IMR-90 (cell line): ENCODE results near the gene PIN1. TPM values are rescaled to one million over a fixed set of nuclear protein-coding genes. Genes with fewer than 3 reads are reported as not detected.

Experiments
- ATAC-seq: fragments of 200-7000 bp; cut with Tn5 transposase; 2 replicates; pipeline ENCODE4 v1.9.1; 2020; ENCODE audit warnings: low read depth, mild to moderate bottlenecking, moderate library complexity
- BruUV-seq: library from RNA; stranded (reverse); fragments of 400-500 nt; replicated peaks from 2 replicates; lab custom pipeline; 2021; lab: Mats Ljungman, UMichigan
- CTCF ChIA-PET: fragments of 300-600 bp; formaldehyde crosslinking; extraction: SDS; loops from one replicate; lab custom pipeline; 2021; ENCODE audit warnings: antibody characterized with exemption; lab: Yijun Ruan, JAX
- POLR2A ChIA-PET: fragments of 300-600 bp; sonication (Branson Sonifier 250); formaldehyde crosslinking; loops from one replicate; lab custom pipeline; 2022; ENCODE audit warnings: antibody characterized with exemption; ENCODE audit not compliant: unreplicated experiment; lab: Charles Lee
- DNase-seq: peaks from one replicate; pipeline ENCODE4 v3.0.0; 2013
- H2AFZ ChIP-seq: replicated peaks from 2 replicates; pipeline ENCODE3; 2013; ENCODE audit warnings: low read length, mild to moderate bottlenecking; ENCODE audit not compliant: poor library complexity
- H2AK5ac ChIP-seq: 2 replicates; pipeline ENCODE4 v1.6.1; 2013; ENCODE audit warnings: low read depth, low read length, inconsistent platforms
- H2AK9ac ChIP-seq: replicated peaks from 2 replicates; pipeline ENCODE3; 2013; ENCODE audit warnings: mild to moderate bottlenecking, low read depth, low read length, moderate library complexity; ENCODE audit not compliant: poor library complexity
- H2BK120ac ChIP-seq: 2 replicates; pipeline ENCODE4 v1.6.1; 2013; ENCODE audit warnings: low read depth, low read length, inconsistent platforms
- H2BK15ac ChIP-seq: 3 replicates; pipeline ENCODE4 v1.6.1; 2013; ENCODE audit warnings: low read depth, low read length, inconsistent platforms
- H2BK20ac ChIP-seq: 2 replicates; pipeline ENCODE4 v1.6.1; 2013; ENCODE audit warnings: low read depth, mild to moderate bottlenecking, inconsistent platforms, low read length, moderate library complexity
- H2BK5ac ChIP-seq: 2 replicates; pipeline ENCODE4 v1.6.1; 2013; ENCODE audit warnings: mild to moderate bottlenecking, low read depth, low read length, inconsistent platforms; ENCODE audit not compliant: poor library complexity, severe bottlenecking
- H3K14ac ChIP-seq: replicated peaks from 2 replicates; pipeline ENCODE4 v1.6.1; 2013; ENCODE audit warnings: low read depth, low read length, inconsistent platforms
- H3K18ac ChIP-seq: 2 replicates; pipeline ENCODE4 v1.6.1; 2013; ENCODE audit warnings: low read depth, low read length, control low read depth
- H3K23ac ChIP-seq: 2 replicates; pipeline ENCODE4 v1.6.1; 2013; ENCODE audit warnings: low read depth, low read length, inconsistent platforms
- H3K27ac ChIP-seq: 2 replicates; pipeline ENCODE4 v1.5.1; 2013; ENCODE audit warnings: mild to moderate bottlenecking, control low read depth, low read length; ENCODE audit not compliant: insufficient read depth
- H3K27me3 ChIP-seq: 2 replicates; pipeline ENCODE4 v1.6.1; 2013; ENCODE audit warnings: low read length; ENCODE audit not compliant: control insufficient read depth, insufficient read depth
- H3K36me3 ChIP-seq: 2 replicates; pipeline ENCODE4 v1.6.1; 2013; ENCODE audit warnings: low read length, mixed read lengths; ENCODE audit not compliant: control insufficient read depth, insufficient read depth
- H3K4ac ChIP-seq: 2 replicates; pipeline ENCODE4 v1.6.1; 2013; ENCODE audit warnings: low read depth, low read length, inconsistent platforms
- H3K4me1 ChIP-seq: 2 replicates; pipeline ENCODE4 v1.6.1; 2013; ENCODE audit warnings: low read length, mixed read lengths; ENCODE audit not compliant: control insufficient read depth, insufficient read depth
- H3K4me2 ChIP-seq: 2 replicates; pipeline ENCODE4 v1.6.1; 2013; ENCODE audit warnings: low read depth, mild to moderate bottlenecking, control low read depth, low read length, moderate library complexity
- H3K4me3 ChIP-seq: 2 replicates; pipeline ENCODE4 v1.5.1; 2013; ENCODE audit warnings: low read depth, mild to moderate bottlenecking, control low read depth, low read length, moderate library complexity; ENCODE audit not compliant: insufficient read depth
- H3K56ac ChIP-seq: 2 replicates; pipeline ENCODE4 v1.6.1; 2013; ENCODE audit warnings: low read length, inconsistent platforms; ENCODE audit not compliant: insufficient read depth; ENCODE audit errors: extremely low read depth
- H3K79me1 ChIP-seq, 2 experiments: 2 replicates each; pipeline ENCODE4 v1.6.1; 2013; ENCODE audit warnings: low read length in 2 of 2, inconsistent platforms in 1 of 2, low read depth in 1 of 2
- H3K9ac ChIP-seq: 2 replicates; pipeline ENCODE4 v1.6.1; 2013; ENCODE audit warnings: low read depth, low read length, control low read depth
- H3K9me1 ChIP-seq: 2 replicates; pipeline ENCODE4 v1.6.1; 2013; ENCODE audit warnings: low read length, inconsistent platforms; ENCODE audit not compliant: insufficient read depth
- H3K9me3 ChIP-seq: 2 replicates; pipeline ENCODE4 v1.6.1; 2013; ENCODE audit warnings: low read length; ENCODE audit not compliant: control insufficient read depth, insufficient read depth
- H4K20me1 ChIP-seq: 2 replicates; pipeline ENCODE4 v1.6.1; 2013; ENCODE audit warnings: low read length, inconsistent platforms; ENCODE audit not compliant: insufficient read depth
- H4K5ac ChIP-seq: 2 replicates; pipeline ENCODE4 v1.6.1; 2013; ENCODE audit warnings: mild to moderate bottlenecking, low read depth, low read length, control low read depth
- H4K8ac ChIP-seq, 2 experiments: 2 replicates each; pipeline ENCODE4 v1.6.1; 2013; ENCODE audit warnings: low read depth in 2 of 2, low read length in 2 of 2, control low read depth in 1 of 2, inconsistent platforms in 1 of 2
- H4K91ac ChIP-seq: 2 replicates; pipeline ENCODE4 v1.6.1; 2013; ENCODE audit warnings: low read depth, low read length, inconsistent platforms; ENCODE audit not compliant: insufficient read depth
- BHLHE40 ChIP-seq: fragments of 150-350 bp; IDR thresholded peaks from 2 replicates; pipeline ENCODE4 v1.6.1; 2016; ENCODE audit warnings: mild to moderate bottlenecking, low read depth, low read length
- CEBPB ChIP-seq: IDR thresholded peaks from 2 replicates; pipeline ENCODE4 v1.6.1; 2012; ENCODE audit warnings: low read depth, low read length, improper control_type of control experiment
- CHD1 ChIP-seq: IDR thresholded peaks from 2 replicates; pipeline ENCODE4 v1.6.1; 2012; ENCODE audit warnings: low read depth, low read length, improper control_type of control experiment
- ELK1 ChIP-seq: fragments of 150-350 bp; IDR thresholded peaks from 2 replicates; pipeline ENCODE4 v1.6.1; 2016; ENCODE audit warnings: low read depth, mild to moderate bottlenecking, low read length, moderate library complexity, borderline replicate concordance
- FOS ChIP-seq: fragments of 150-350 bp; IDR thresholded peaks from 2 replicates; pipeline ENCODE4 v1.6.1; 2016; ENCODE audit warnings: low read depth, low read length
- MAFK ChIP-seq: IDR thresholded peaks from 2 replicates; pipeline ENCODE4 v1.6.1; 2012; ENCODE audit warnings: low read depth, low read length, improper control_type of control experiment
- MAZ ChIP-seq: IDR thresholded peaks from 2 replicates; pipeline ENCODE4 v1.6.1; 2012; ENCODE audit warnings: low read depth, mild to moderate bottlenecking, low read length, improper control_type of control experiment, moderate library complexity, borderline replicate concordance
- MXI1 ChIP-seq: IDR thresholded peaks from 2 replicates; pipeline ENCODE4 v1.6.1; 2012; ENCODE audit warnings: low read depth, mild to moderate bottlenecking, low read length, moderate library complexity, borderline replicate concordance
- NFE2L2 ChIP-seq: fragments of 150-350 bp; IDR thresholded peaks from 2 replicates; pipeline ENCODE4 v1.6.1; 2016; ENCODE audit warnings: low read depth, mild to moderate bottlenecking, low read length
- SMC3 ChIP-seq: fragments of 150-350 bp; IDR thresholded peaks from 2 replicates; pipeline ENCODE4 v1.6.1; 2016; ENCODE audit warnings: low read depth, mild to moderate bottlenecking, antibody characterized with exemption, low read length, moderate library complexity
- WGBS, 2 experiments: methylation state at CpG; one replicate each; pipeline versions ENCODE4 v1.1.5 to v1.1.7; 2013; ENCODE audit warnings: missing lambda C conversion rate in 2 of 2; ENCODE audit not compliant: insufficient read length in 1 of 2; ENCODE audit errors: extremely low coverage in 2 of 2; 5-methylcytosine and 5-hydroxymethylcytosine counted together
- dilution Hi-C: fragments of 300-500 bp; cut with HindIII; formaldehyde crosslinking; loops from one replicate; pipeline ENCODE4 v1.14.3; 2018; ENCODE audit warnings: low sequenced_read_pairs; ENCODE audit not compliant: unreplicated experiment
- in situ Hi-C: fragments of 300-500 bp; cut with MboI; formaldehyde crosslinking; loops from 3 replicates; pipeline ENCODE4 v1.14.3; 2019; ENCODE audit warnings: low sequenced_read_pairs, inconsistent platforms, mixed read lengths
- intact Hi-C: fragments of 100-400 bp; cut with micrococcal nuclease; formaldehyde crosslinking; loops from 2 replicates; pipeline ENCODE4 v1.10.0; 2022
- polyA plus RNA-seq, 3 experiments: library from polyadenylated mRNA; depleted of rRNA; stranded (reverse); fragments of >200 nt; gene quantifications; 2 replicates each; pipeline ENCODE4 v1.2.3, GENCODE V29; 2012; ENCODE audit warnings: low replicate concordance in 1 of 3
- total RNA-seq: library from RNA; depleted of rRNA; stranded (reverse); fragments of >200 nt; gene quantifications from 2 replicates; pipeline ENCODE4 v1.2.3, GENCODE V29; 2012
- TF ChIP-seq, protein P1 (sequence below): fragments of 150-350 bp; IDR thresholded peaks from 2 replicates; pipeline ENCODE4 v1.6.1; 2017; ENCODE audit warnings: mild to moderate bottlenecking, antibody characterized with exemption, low read length, low read depth

The PIN1 gene
- total and polyA plus RNA-seq, 2 of the 4 experiments (the other 2 are of a cell fraction) = 76.0 to 105 TPM

DNA sequence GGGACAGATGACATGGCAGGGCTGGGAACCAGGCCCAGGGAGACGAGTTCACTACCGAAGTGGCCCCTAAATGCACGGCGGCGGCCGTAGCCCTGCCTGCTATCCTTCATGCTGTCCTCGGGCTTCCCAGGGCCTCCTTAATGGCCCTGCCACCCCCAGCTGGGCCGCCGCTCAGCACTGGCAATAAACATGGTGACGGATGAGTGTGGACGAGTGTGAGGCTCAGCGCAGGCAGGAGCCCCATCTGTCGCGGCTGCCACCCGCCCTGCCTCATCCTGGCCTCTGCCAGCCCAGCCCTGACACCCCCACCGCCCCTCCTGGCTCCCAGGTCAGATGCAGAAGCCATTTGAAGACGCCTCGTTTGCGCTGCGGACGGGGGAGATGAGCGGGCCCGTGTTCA is 13.6 kb downstream of the PIN1 start:
- BruUV-seq = no TSS peak
- intact Hi-C loops = no loop called here
- Histone ChIP-seq H2BK120ac (no peak overlapping the region), H3K4ac (no peak overlapping the region), H3K18ac (no peak overlapping the region), H3K9ac (no peak overlapping the region), H3K56ac (no peak overlapping the region), H3K27me3 (no peaks in the 10 kb centered on the region), H2BK20ac (no peak overlapping the region), H4K20me1 (peaks cover 20% of the 10 kb centered on the region), H3K9me3 (no peaks in the 10 kb centered on the region), H3K36me3 (peaks cover 24% of the 10 kb centered on the region), H2BK5ac (no peak overlapping the region), H4K91ac (no peak overlapping the region), H2BK15ac (no peak overlapping the region), H3K4me1 (peaks cover 5% of the 10 kb centered on the region), H2AK5ac (no peak overlapping the region), H3K4me3 (no peak overlapping the region), H3K23ac (no peak overlapping the region), H2AK9ac (no peak overlapping the region), H3K9me1 (peaks cover 9% of the 10 kb centered on the region; the same call in 1 of the 2 replicates), H3K79me1 (peaks cover 17 to 55% of the 10 kb centered on the region in 2 experiments), H3K4me2 (no peak overlapping the region), H4K5ac (no peak overlapping the region), H4K8ac (no peak overlapping the region), H3K14ac (no peak overlapping the region), H3K27ac (no peak overlapping the region), H2AFZ (no peak overlapping the region)
- no peak for ATAC-seq
- in situ Hi-C loops = no loop called here
- 86% methylated on average over 4 of the region's 23 CpGs; no CpG with 5 or more reads in 1 of the 2 experiments for WGBS, 2 experiments
- POLR2A ChIA-PET = interaction anchor here (0.6 kb wide), 1 partner anchor 26 kb away, joined by 7 read pairs; no protein-coding TSS in a partner anchor
- no peak for DNase-seq
- dilution Hi-C loops = no loop called here
- TF ChIP-seq, protein P1, sequence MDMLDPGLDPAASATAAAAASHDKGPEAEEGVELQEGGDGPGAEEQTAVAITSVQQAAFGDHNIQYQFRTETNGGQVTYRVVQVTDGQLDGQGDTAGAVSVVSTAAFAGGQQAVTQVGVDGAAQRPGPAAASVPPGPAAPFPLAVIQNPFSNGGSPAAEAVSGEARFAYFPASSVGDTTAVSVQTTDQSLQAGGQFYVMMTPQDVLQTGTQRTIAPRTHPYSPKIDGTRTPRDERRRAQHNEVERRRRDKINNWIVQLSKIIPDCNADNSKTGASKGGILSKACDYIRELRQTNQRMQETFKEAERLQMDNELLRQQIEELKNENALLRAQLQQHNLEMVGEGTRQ = no peak
- TF ChIP-seq SMC3 = no peak
- TF ChIP-seq FOS = no peak
- TF ChIP-seq MAFK = no peak
- no peak for TF ChIP-seq CHD1
- no peak for TF ChIP-seq ELK1
- no peak for TF ChIP-seq MXI1
- no peak for TF ChIP-seq MAZ
- no peak for TF ChIP-seq NFE2L2
- TF ChIP-seq BHLHE40 = no peak
- no peak for TF ChIP-seq CEBPB
- CTCF ChIA-PET = no interaction called here
